ENCODE results near the gene UTP25. TPM values are rescaled to one million over a fixed set of nuclear protein-coding genes. Genes with fewer than 3 reads are reported as not detected.
A peak's percentile ranks its signal among the peaks of the same experiment; 100 is the strongest.
"Not testable (repeated sequence)": the region's sequence is repeated elsewhere in the genome, so short reads cannot be mapped to it uniquely, and the experiment has no call there.

The UTP25 gene
- total RNA-seq, 1 experiment from 2014 or later, result 7.0 TPM

GRCh38 chr1:209871430-209871829 lies 43.7 kb downstream of the UTP25 start:
- DNase-seq (ENCODE audit: low read depth), result no peak

GRCh38 chr1:209873067-209873799 lies 45.5 kb downstream of the UTP25 start:
- DNase-seq (ENCODE audit: low read depth), result peak; percentile 68

- DNase-seq (ENCODE audit: low read depth), result peak; percentile 85
These were observed 47.7 kb downstream of the UTP25 start for GRCh38 chr1:209875515-209875914.

- DNase-seq (ENCODE audit: low read depth), result peak; percentile 85
These were observed 48.5 kb downstream of the UTP25 start for GRCh38 chr1:209876078-209876800.

- peak; percentile 50 for DNase-seq (ENCODE audit: low read depth)
These were observed 49.5 kb downstream of the UTP25 start for GRCh38 chr1:209877087-209877764.

GRCh38 chr1:209878964-209879363 lies 51.2 kb downstream of the UTP25 start:
- no peak for DNase-seq (ENCODE audit: low read depth)

GRCh38 chr1:209879539-209879938 lies 51.8 kb downstream of the UTP25 start:
- DNase-seq (ENCODE audit: low read depth), result no peak

GRCh38 chr1:209880031-209880430 lies 52.3 kb downstream of the UTP25 start:
- no peak for DNase-seq (ENCODE audit: low read depth)

GRCh38 chr1:209881619-209882018 lies 53.8 kb downstream of the UTP25 start:
- no peak for DNase-seq (ENCODE audit: low read depth)

- no peak for DNase-seq (ENCODE audit: low read depth)
These were observed 54.5 kb downstream of the UTP25 start for GRCh38 chr1:209882286-209882685.

GRCh38 chr1:209882942-209883340 lies 55.2 kb downstream of the UTP25 start:
- DNase-seq (ENCODE audit: low read depth), result no peak

- DNase-seq (ENCODE audit: low read depth), result peak; percentile 77
These were observed 55.7 kb downstream of the UTP25 start for GRCh38 chr1:209883341-209883971.

- DNase-seq (ENCODE audit: low read depth), result peak; percentile 56
These were observed 56.5 kb downstream of the UTP25 start for GRCh38 chr1:209884249-209884648.

- DNase-seq (ENCODE audit: low read depth), result peak; percentile 96
These were observed 56.9 kb downstream of the UTP25 start for GRCh38 chr1:209884665-209885117.

GRCh38 chr1:209885403-209886218 lies 57.8 kb downstream of the UTP25 start:
- DNase-seq (ENCODE audit: low read depth), result no peak

- no peak for DNase-seq (ENCODE audit: low read depth)
These were observed 58.4 kb downstream of the UTP25 start for GRCh38 chr1:209886219-209886536.

- DNase-seq (ENCODE audit: low read depth), result not testable (repeated sequence)
These were observed 60.7 kb downstream of the UTP25 start for GRCh38 chr1:209888291-209889076.

- DNase-seq (ENCODE audit: low read depth), result no peak
These were observed 61.3 kb downstream of the UTP25 start for GRCh38 chr1:209889077-209889418.

GRCh38 chr1:209890641-209891330 lies 63.0 kb downstream of the UTP25 start:
- no peak for DNase-seq (ENCODE audit: low read depth)

- no peak for DNase-seq (ENCODE audit: low read depth)
These were observed 66.0 kb downstream of the UTP25 start for GRCh38 chr1:209893751-209894150.

All from RPMI7951 (cell line).